IPS-20b (cell line): Measurements from ENCODE around the gene CACNA1C.

Source experiments
- H3K27ac ChIP-seq: one replicate; pipeline ENCODE4 v1.5.1; 2013; ENCODE audit warnings: low read length
- H3K27me3 ChIP-seq: 2 replicates; pipeline ENCODE4 v1.6.1; 2013; ENCODE audit warnings: mild to moderate bottlenecking, low read length, inconsistent platforms; ENCODE audit not compliant: insufficient read depth
- H3K36me3 ChIP-seq: 2 replicates; pipeline ENCODE4 v1.6.1; 2013; ENCODE audit warnings: low read depth, mild to moderate bottlenecking, inconsistent platforms, low read length, moderate library complexity; ENCODE audit not compliant: insufficient read depth
- H3K4me1 ChIP-seq: 2 replicates; pipeline ENCODE4 v1.6.1; 2013; ENCODE audit warnings: mild to moderate bottlenecking, control low read depth, inconsistent platforms, low read length, moderate library complexity; ENCODE audit not compliant: insufficient read depth
- H3K4me3 ChIP-seq: 2 replicates; pipeline ENCODE4 v1.5.1; 2013; ENCODE audit warnings: mild to moderate bottlenecking, low read length, inconsistent platforms
- H3K9ac ChIP-seq: 2 replicates; pipeline ENCODE4 v1.6.1; 2013; ENCODE audit warnings: low read depth, mild to moderate bottlenecking, inconsistent platforms, low read length, moderate library complexity
- H3K9me3 ChIP-seq: 2 replicates; pipeline ENCODE4 v1.6.1; 2013; ENCODE audit warnings: mild to moderate bottlenecking, low read depth, low read length, inconsistent platforms; ENCODE audit not compliant: insufficient read depth

Gene CACNA1C

GRCh38 chr12:2169489-2169888 is 116.7 kb downstream of the CACNA1C start:
- Histone ChIP-seq H3K4me3 (no peak overlapping the region), H3K9ac (no peak overlapping the region), H3K27me3 (no peaks in the 10 kb centered on the region), H3K4me1 (no peaks in the 10 kb centered on the region), H3K9me3 (no peaks in the 10 kb centered on the region), H3K36me3 (no peaks in the 10 kb centered on the region), H3K27ac (no peak overlapping the region)

DNA sequence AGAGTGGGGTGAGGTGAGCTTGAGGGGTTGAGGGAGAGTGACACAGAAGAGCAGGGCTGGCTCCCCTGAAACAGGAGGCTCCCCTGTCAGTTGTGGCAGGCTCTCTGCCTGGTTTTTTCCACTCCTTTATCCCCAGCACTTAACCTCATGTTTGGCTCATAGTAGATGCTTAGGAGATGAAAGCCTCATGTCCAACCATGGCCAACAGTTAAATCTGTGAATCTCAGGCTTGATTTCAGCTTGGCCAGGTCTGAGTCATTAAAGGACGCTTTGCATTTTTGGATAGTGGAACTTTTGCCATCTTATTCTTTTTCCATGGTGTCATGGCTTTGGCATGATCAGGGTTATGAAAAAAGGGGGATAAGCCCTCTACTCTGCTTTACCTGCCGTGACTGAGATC is 117.2 kb downstream of the CACNA1C start:
- Histone ChIP-seq H3K9ac (no peak overlapping the region), H3K27ac (no peak overlapping the region), H3K4me3 (no peak overlapping the region), H3K27me3 (no peaks in the 10 kb centered on the region), H3K4me1 (no peaks in the 10 kb centered on the region), H3K9me3 (no peaks in the 10 kb centered on the region), H3K36me3 (no peaks in the 10 kb centered on the region)

- no peak overlapping the region for H3K9ac ChIP-seq
- H3K9me3 ChIP-seq, result no peaks in the 10 kb centered on the region
- no peak overlapping the region for H3K27ac ChIP-seq
- no peaks in the 10 kb centered on the region for H3K27me3 ChIP-seq
- no peak overlapping the region for H3K4me3 ChIP-seq
- H3K36me3 ChIP-seq, result no peaks in the 10 kb centered on the region
- no peaks in the 10 kb centered on the region for H3K4me1 ChIP-seq
Observed at GRCh38 chr12:2170376-2170775, 117.6 kb downstream of the CACNA1C start.

GRCh38 chr12:2171672-2172426 is 119.1 kb downstream of the CACNA1C start:
- no peak overlapping the region for H3K9ac ChIP-seq
- no peaks in the 10 kb centered on the region for H3K27me3 ChIP-seq
- H3K4me3 ChIP-seq, result no peak overlapping the region
- no peaks in the 10 kb centered on the region for H3K4me1 ChIP-seq
- no peak overlapping the region for H3K27ac ChIP-seq
- H3K9me3 ChIP-seq, result no peaks in the 10 kb centered on the region
- no peaks in the 10 kb centered on the region for H3K36me3 ChIP-seq

GRCh38 chr12:2172491-2173214 is 119.9 kb downstream of the CACNA1C start:
- Histone ChIP-seq H3K36me3 (no peaks in the 10 kb centered on the region), H3K4me3 (no peak overlapping the region), H3K27ac (no peak overlapping the region), H3K9ac (no peak overlapping the region), H3K4me1 (no peaks in the 10 kb centered on the region), H3K9me3 (no peaks in the 10 kb centered on the region), H3K27me3 (no peaks in the 10 kb centered on the region)

DNA sequence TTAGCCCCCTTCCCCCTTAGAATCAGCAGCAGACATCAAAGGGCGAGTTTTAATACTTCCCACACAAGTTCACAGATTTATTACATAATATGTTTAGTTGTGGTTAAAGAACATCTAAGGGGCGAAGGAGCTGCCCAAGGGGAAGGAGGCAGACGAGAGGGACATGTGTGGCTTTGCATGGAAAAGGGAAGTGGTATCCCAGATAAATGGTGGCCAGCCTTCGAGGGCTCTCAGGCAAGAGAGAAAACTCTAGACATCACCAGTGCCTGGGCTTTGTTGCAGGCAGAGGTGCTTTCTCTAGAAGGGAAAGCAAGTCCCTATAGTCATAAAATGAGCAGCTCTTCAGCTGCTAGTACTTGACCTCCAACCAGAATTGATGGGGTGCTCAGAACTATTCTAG is 121.2 kb downstream of the CACNA1C start:
- H3K27me3 ChIP-seq, result no peaks in the 10 kb centered on the region
- H3K36me3 ChIP-seq, result no peaks in the 10 kb centered on the region
- no peak overlapping the region for H3K9ac ChIP-seq

GRCh38 chr12:2177003-2177402 is 124.2 kb downstream of the CACNA1C start:
- Histone ChIP-seq H3K4me3 (no peak overlapping the region), H3K27me3 (no peaks in the 10 kb centered on the region), H3K4me1 (no peaks in the 10 kb centered on the region), H3K9ac (no peak overlapping the region), H3K27ac (no peak overlapping the region), H3K36me3 (no peaks in the 10 kb centered on the region), H3K9me3 (no peaks in the 10 kb centered on the region)

More for the DNA sequence above, 121.2 kb downstream of the CACNA1C start:
- Histone ChIP-seq H3K4me1 (no peaks in the 10 kb centered on the region), H3K27ac (no peak overlapping the region), H3K9me3 (no peaks in the 10 kb centered on the region), H3K4me3 (no peak overlapping the region)

DNA sequence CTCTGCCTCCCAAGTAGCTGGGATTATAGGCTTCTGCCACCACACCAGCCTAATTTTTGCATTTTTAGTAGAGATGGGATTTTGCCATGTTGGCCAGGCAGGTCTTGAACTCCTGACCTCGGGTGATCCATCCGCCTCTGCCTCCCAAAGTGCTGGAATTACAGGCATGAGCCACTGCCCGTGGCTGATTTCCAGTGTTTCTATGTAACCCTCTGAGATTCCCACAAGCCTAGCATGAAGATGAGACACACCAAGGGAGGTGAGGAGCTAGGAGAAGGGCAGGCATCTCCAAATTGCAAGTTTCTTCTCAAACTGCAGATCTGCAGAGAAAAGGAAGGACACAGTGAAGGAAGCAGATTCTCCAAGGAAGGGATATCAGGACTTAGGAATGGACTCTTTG is 125.0 kb downstream of the CACNA1C start:
- H3K27me3 ChIP-seq, result no peaks in the 10 kb centered on the region
- no peaks in the 10 kb centered on the region for H3K4me1 ChIP-seq
- no peaks in the 10 kb centered on the region for H3K36me3 ChIP-seq
- H3K9ac ChIP-seq, result no peak overlapping the region
- H3K4me3 ChIP-seq, result no peak overlapping the region
- H3K27ac ChIP-seq, result no peak overlapping the region
- H3K9me3 ChIP-seq, result no peaks in the 10 kb centered on the region

DNA sequence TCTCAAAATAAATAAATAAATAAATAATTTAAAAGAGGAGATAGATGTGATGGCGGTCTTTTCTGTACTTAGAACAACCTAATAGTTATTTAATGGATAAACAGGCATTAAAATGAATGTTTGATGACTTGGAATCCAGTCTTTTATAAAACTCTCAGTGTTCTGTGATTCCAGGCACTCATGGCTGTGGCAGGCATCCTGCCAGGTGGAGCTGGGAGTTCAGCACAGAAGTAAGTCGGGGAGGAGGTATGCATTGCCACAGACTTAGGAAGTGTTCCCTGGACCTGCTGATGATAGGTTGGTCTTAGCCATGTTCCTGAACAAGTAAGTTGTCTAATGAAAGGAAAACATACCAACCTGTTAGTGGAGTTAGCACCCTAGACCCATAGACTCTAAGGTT is 126.3 kb downstream of the CACNA1C start:
- Histone ChIP-seq H3K4me1 (peaks cover 4% of the 10 kb centered on the region; the same call in 1 of the 2 replicates), H3K4me3 (no peak overlapping the region), H3K9me3 (no peaks in the 10 kb centered on the region), H3K27me3 (no peaks in the 10 kb centered on the region), H3K36me3 (no peaks in the 10 kb centered on the region), H3K9ac (no peak overlapping the region), H3K27ac (no peak overlapping the region)

- Histone ChIP-seq H3K4me1 (peaks cover 5% of the 10 kb centered on the region; the same call in 1 of the 2 replicates), H3K27ac (no peak overlapping the region), H3K9ac (no peak overlapping the region), H3K9me3 (no peaks in the 10 kb centered on the region), H3K4me3 (no peak overlapping the region), H3K36me3 (no peaks in the 10 kb centered on the region), H3K27me3 (no peaks in the 10 kb centered on the region)
Observed at GRCh38 chr12:2179953-2180736, 127.4 kb downstream of the CACNA1C start.

GRCh38 chr12:2180737-2181082 is 127.9 kb downstream of the CACNA1C start:
- Histone ChIP-seq H3K27ac (no peak overlapping the region), H3K9me3 (no peaks in the 10 kb centered on the region), H3K9ac (no peak overlapping the region), H3K4me3 (no peak overlapping the region), H3K4me1 (peaks cover 5% of the 10 kb centered on the region; the same call in 1 of the 2 replicates), H3K36me3 (no peaks in the 10 kb centered on the region), H3K27me3 (no peaks in the 10 kb centered on the region)
